DMS 273 (cell line): ENCODE results near the gene RAB20.
"Not testable (repeated sequence)": the region's sequence is repeated elsewhere in the genome, so short reads cannot be mapped to it uniquely, and the experiment has no call there.

Experiments used
- DNase-seq: peaks from one replicate; lab custom pipeline; 2025; ENCODE audit not compliant: unreplicated experiment; lab: John Stamatoyannopoulos, UW

RAB20 gene

GRCh38 chr13:110555601-110556223 is 5.8 kb downstream of the RAB20 start:
- no peak for DNase-seq

- DNase-seq: no peak
These were observed 6.6 kb downstream of the RAB20 start for GRCh38 chr13:110554946-110555345.

GRCh38 chr13:110554227-110554836 is 7.2 kb downstream of the RAB20 start:
- no peak for DNase-seq

GRCh38 chr13:110553417-110553816 is 8.1 kb downstream of the RAB20 start:
- no peak for DNase-seq

- no peak for DNase-seq
These were observed 8.8 kb downstream of the RAB20 start for GRCh38 chr13:110552767-110553166.

GRCh38 chr13:110551284-110551683 is 10.2 kb downstream of the RAB20 start:
- DNase-seq: no peak

- DNase-seq: no peak
These were observed 11.7 kb downstream of the RAB20 start for GRCh38 chr13:110549795-110550160.

GRCh38 chr13:110548891-110549794 is 12.4 kb downstream of the RAB20 start:
- no peak for DNase-seq

- DNase-seq: no peak
These were observed 14.6 kb downstream of the RAB20 start for GRCh38 chr13:110546926-110547325.

GRCh38 chr13:110546378-110546777 is 15.1 kb downstream of the RAB20 start:
- no peak for DNase-seq

GRCh38 chr13:110542169-110542796 is 19.2 kb downstream of the RAB20 start:
- no peak for DNase-seq

GRCh38 chr13:110541526-110541920 is 20.0 kb downstream of the RAB20 start:
- DNase-seq: no peak

- no peak for DNase-seq
These were observed 20.5 kb downstream of the RAB20 start for GRCh38 chr13:110540871-110541525.

GRCh38 chr13:110539894-110540293 is 21.6 kb downstream of the RAB20 start:
- no peak for DNase-seq

- DNase-seq: no peak
These were observed 22.9 kb downstream of the RAB20 start for GRCh38 chr13:110538632-110539031.

- DNase-seq: no peak
These were observed 25.4 kb downstream of the RAB20 start for GRCh38 chr13:110536006-110536693.

GRCh38 chr13:110535526-110535925 is 26.0 kb downstream of the RAB20 start:
- no peak for DNase-seq

GRCh38 chr13:110533771-110534670 is 27.5 kb downstream of the RAB20 start:
- DNase-seq: no peak

- DNase-seq: not testable (repeated sequence)
These were observed 29.3 kb downstream of the RAB20 start for GRCh38 chr13:110532258-110532657.
